OCI-LY3 (cell line): ENCODE data around the gene GABARAPL1.

Source experiments
- EZH2phosphoT487 ChIP-seq: fragments of 200-600 bp; shearing (Covaris generic); IDR thresholded peaks from 2 replicates; pipeline ENCODE4 v1.6.1; 2018; ENCODE audit warnings: antibody characterized with exemption, mixed run types, low read depth
- TF ChIP-seq, protein P1 (sequence below): fragments of 200-600, 300-600 bp; sonication (generic); IDR thresholded peaks from 2 replicates; pipeline ENCODE4 v1.5.1; 2014; ENCODE audit warnings: antibody characterized with exemption, low read length, low read depth

DNA sequence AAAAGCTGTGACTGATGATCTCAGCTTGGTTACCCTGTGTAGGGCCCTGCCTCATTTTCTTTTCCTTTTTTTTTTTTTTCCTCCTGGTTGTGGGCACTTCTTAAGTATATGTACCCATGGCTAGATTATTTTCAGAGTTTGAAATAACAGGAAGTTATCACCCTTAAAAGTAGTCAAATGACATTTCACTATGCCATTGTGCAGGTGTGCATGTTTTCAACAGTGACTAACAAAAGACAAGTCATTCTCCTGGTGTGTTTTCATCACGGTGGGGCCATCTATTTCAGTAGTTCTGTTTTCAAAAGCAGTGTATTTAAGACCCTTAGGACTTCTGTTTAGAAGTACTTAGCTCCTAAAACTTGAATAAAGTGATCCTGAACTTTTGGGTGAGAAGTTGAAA lies 15.0 kb downstream of the GABARAPL1 start:
- TF ChIP-seq, protein P1, sequence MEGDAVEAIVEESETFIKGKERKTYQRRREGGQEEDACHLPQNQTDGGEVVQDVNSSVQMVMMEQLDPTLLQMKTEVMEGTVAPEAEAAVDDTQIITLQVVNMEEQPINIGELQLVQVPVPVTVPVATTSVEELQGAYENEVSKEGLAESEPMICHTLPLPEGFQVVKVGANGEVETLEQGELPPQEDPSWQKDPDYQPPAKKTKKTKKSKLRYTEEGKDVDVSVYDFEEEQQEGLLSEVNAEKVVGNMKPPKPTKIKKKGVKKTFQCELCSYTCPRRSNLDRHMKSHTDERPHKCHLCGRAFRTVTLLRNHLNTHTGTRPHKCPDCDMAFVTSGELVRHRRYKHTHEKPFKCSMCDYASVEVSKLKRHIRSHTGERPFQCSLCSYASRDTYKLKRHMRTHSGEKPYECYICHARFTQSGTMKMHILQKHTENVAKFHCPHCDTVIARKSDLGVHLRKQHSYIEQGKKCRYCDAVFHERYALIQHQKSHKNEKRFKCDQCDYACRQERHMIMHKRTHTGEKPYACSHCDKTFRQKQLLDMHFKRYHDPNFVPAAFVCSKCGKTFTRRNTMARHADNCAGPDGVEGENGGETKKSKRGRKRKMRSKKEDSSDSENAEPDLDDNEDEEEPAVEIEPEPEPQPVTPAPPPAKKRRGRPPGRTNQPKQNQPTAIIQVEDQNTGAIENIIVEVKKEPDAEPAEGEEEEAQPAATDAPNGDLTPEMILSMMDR = no peak
- TF ChIP-seq EZH2phosphoT487 = no peak
